ENCODE data around the gene PRKN. TPM values are rescaled to one million over a fixed set of nuclear protein-coding genes. Genes with fewer than 3 reads are reported as not detected.

Gene PRKN
- total RNA-seq, 1 experiment from 2014 or later: 2.0 TPM

- H3K4me1 Mint-ChIP-seq: peaks cover 7 to 9% of the 10 kb centered on the region in 2 experiments
- no peak overlapping the region for H4K91ac ChIP-seq (ENCODE audit: insufficient read length, low read depth, low read length)
- H2AK5ac ChIP-seq (ENCODE audit: insufficient read length, low read length): no peak overlapping the region
- no peaks in the 10 kb centered on the region for H3K9me3 ChIP-seq (ENCODE audit: control insufficient read depth, low read depth, low read length)
- no peak overlapping the region for H2BK5ac ChIP-seq (ENCODE audit: insufficient read length, low read length)
- no peak overlapping the region for H3T11ph ChIP-seq (ENCODE audit: low read length)
- no peaks in the 10 kb centered on the region for H3K27me3 ChIP-seq (ENCODE audit: insufficient read depth, low read length)
- no peaks in the 10 kb centered on the region for H4K20me1 ChIP-seq (ENCODE audit: control insufficient read depth, insufficient read depth, insufficient read length)
- H2BK120ac ChIP-seq (ENCODE audit: low read depth, low read length, poor library complexity, severe bottlenecking): no peak overlapping the region
- H3K27ac ChIP-seq (ENCODE audit: insufficient read length, low read depth, low read length): no peak overlapping the region
- H3K27ac Mint-ChIP-seq: peak overlapping the region in 1 of 3 experiments; percentile 35; a peak in 1 of 7 replicates
- no peak overlapping the region for H3K4me2 ChIP-seq (ENCODE audit: insufficient read depth, insufficient read length, low read length)
- no CpG with 5 or more reads among the region's 10 CpGs for WGBS (ENCODE audit: extremely low coverage, insufficient read length, low lambda C conversion rate)
- peak; percentile 41 for DNase-seq
- no peak overlapping the region for H2BK15ac ChIP-seq (ENCODE audit: low read depth, low read length)
- no peak overlapping the region for H3K18ac ChIP-seq (ENCODE audit: insufficient read length, low read depth, low read length)
- no peaks in the 10 kb centered on the region for H3K4me1 ChIP-seq (ENCODE audit: insufficient read depth, low read length)
- no peak overlapping the region for H2BK12ac ChIP-seq (ENCODE audit: insufficient read length, low read depth, low read length)
- TF ChIP-seq, protein P1, sequence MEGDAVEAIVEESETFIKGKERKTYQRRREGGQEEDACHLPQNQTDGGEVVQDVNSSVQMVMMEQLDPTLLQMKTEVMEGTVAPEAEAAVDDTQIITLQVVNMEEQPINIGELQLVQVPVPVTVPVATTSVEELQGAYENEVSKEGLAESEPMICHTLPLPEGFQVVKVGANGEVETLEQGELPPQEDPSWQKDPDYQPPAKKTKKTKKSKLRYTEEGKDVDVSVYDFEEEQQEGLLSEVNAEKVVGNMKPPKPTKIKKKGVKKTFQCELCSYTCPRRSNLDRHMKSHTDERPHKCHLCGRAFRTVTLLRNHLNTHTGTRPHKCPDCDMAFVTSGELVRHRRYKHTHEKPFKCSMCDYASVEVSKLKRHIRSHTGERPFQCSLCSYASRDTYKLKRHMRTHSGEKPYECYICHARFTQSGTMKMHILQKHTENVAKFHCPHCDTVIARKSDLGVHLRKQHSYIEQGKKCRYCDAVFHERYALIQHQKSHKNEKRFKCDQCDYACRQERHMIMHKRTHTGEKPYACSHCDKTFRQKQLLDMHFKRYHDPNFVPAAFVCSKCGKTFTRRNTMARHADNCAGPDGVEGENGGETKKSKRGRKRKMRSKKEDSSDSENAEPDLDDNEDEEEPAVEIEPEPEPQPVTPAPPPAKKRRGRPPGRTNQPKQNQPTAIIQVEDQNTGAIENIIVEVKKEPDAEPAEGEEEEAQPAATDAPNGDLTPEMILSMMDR (conservative IDR thresholded peaks at IDR 0.05): no peak
- H3K14ac ChIP-seq (ENCODE audit: insufficient read depth, low read length): no peak overlapping the region
- H2AFZ ChIP-seq (ENCODE audit: low read length): no peak overlapping the region
- H3K27me3 Mint-ChIP-seq (ENCODE audit: low read depth): peaks cover 2% of the 10 kb centered on the region; the same call in 1 of the 2 replicates
- H3K79me1 ChIP-seq (ENCODE audit: insufficient read depth, low read depth, low read length, poor library complexity, severe bottlenecking): no peaks in the 10 kb centered on the region
- H3K23me2 ChIP-seq (ENCODE audit: insufficient read length, low read depth, low read length, poor library complexity, severe bottlenecking): no peaks in the 10 kb centered on the region
- no peak overlapping the region for H4K8ac ChIP-seq (replicated peaks; ENCODE audit: insufficient read length, low read depth, low read length)
- H3K36me3 Mint-ChIP-seq (ENCODE audit: insufficient read depth in 1 of 3, low read depth in 3 of 3): peaks cover 0 to 11% (median 0%) of the 10 kb centered on the region in 3 experiments; a peak in 4 of 7 replicates
- no peak overlapping the region for H3K56ac ChIP-seq (ENCODE audit: insufficient read length, low read depth, low read length)
- H3K79me2 ChIP-seq (ENCODE audit: insufficient read depth, low read length): no peaks in the 10 kb centered on the region
- no peak overlapping the region for H3K4ac ChIP-seq (ENCODE audit: low read depth, low read length)
- H4K5ac ChIP-seq (ENCODE audit: insufficient read length, low read depth, low read length): no peak overlapping the region
- no peak overlapping the region for H3K9ac ChIP-seq (ENCODE audit: extremely low read depth, insufficient read length, low read length)
- H3K9me3 Mint-ChIP-seq: peaks cover 6 to 11% of the 10 kb centered on the region in 2 experiments; a peak in 3 of 5 replicates
- no peak overlapping the region for H3K4me3 Mint-ChIP-seq
- no peak overlapping the region for H3K23ac ChIP-seq (ENCODE audit: insufficient read length, low read depth, low read length)
- H2BK20ac ChIP-seq (ENCODE audit: low read depth, low read length, poor library complexity, severe bottlenecking): no peak overlapping the region
These were observed 1419.4 kb downstream of the PRKN start for GRCh38 chr6:161308075-161308655.
